Osteocyte (in vitro differentiated cells): Measurements from ENCODE around the gene TENM4. TPM values are rescaled to one million over a fixed set of nuclear protein-coding genes. Genes with fewer than 3 reads are reported as not detected.

ENCODE experiments used
- DNase-seq: peaks from one replicate; pipeline ENCODE4 v3.0.0; 2021; ENCODE audit warnings: mixed read lengths; ENCODE audit not compliant: unreplicated experiment; ENCODE audit errors: extremely low spot score
- H3K27ac Mint-ChIP-seq: one replicate; pipeline ENCODE4 v1.8.0; 2021; ENCODE audit warnings: mild to moderate bottlenecking, mixed read lengths; ENCODE audit not compliant: unreplicated experiment
- H3K27me3 Mint-ChIP-seq: one replicate; pipeline ENCODE4 v1.8.0; 2021; ENCODE audit warnings: mixed read lengths; ENCODE audit not compliant: unreplicated experiment
- H3K36me3 Mint-ChIP-seq: one replicate; pipeline ENCODE4 v1.8.0; 2021; ENCODE audit warnings: mixed read lengths; ENCODE audit not compliant: unreplicated experiment
- H3K4me1 Mint-ChIP-seq: one replicate; pipeline ENCODE4 v1.8.0; 2021; ENCODE audit warnings: mixed read lengths; ENCODE audit not compliant: unreplicated experiment
- H3K4me3 Mint-ChIP-seq: one replicate; pipeline ENCODE4 v1.8.0; 2021; ENCODE audit warnings: mild to moderate bottlenecking, moderate library complexity, mixed read lengths; ENCODE audit not compliant: unreplicated experiment
- H3K9me3 Mint-ChIP-seq: one replicate; pipeline ENCODE4 v1.8.0; 2021; ENCODE audit warnings: mixed read lengths; ENCODE audit not compliant: unreplicated experiment
- CTCF ChIP-seq: fragments of 200-600 bp; sonication (generic); IDR thresholded peaks from 2 replicates; pipeline ENCODE4 v1.5.0; 2021; ENCODE audit warnings: antibody characterized with exemption, mild to moderate bottlenecking, moderate library complexity
- total RNA-seq: library from RNA; stranded (reverse); gene quantifications from 2 replicates; pipeline ENCODE4 v1.2.1, GENCODE V29; 2021

Gene TENM4
- total RNA-seq, 1 donor from 2014 or later = 74.1 TPM

GRCh38 chr11:78730267-78730824 lies 710.5 kb downstream of the TENM4 start:
- H3K36me3 Mint-ChIP-seq = peaks cover 27% of the 10 kb centered on the region
- no peaks in the 10 kb centered on the region for H3K4me1 Mint-ChIP-seq
- H3K4me3 Mint-ChIP-seq = no peak overlapping the region
- DNase-seq = no peak
- H3K9me3 Mint-ChIP-seq = no peaks in the 10 kb centered on the region
- no peaks in the 10 kb centered on the region for H3K27me3 Mint-ChIP-seq
- no peak overlapping the region for H3K27ac Mint-ChIP-seq
- TF ChIP-seq CTCF = no peak

- no peak for TF ChIP-seq CTCF
- Mint-ChIP-seq H3K4me3 (no peak overlapping the region), H3K36me3 (peaks cover 34% of the 10 kb centered on the region), H3K27me3 (no peaks in the 10 kb centered on the region), H3K27ac (no peak overlapping the region), H3K4me1 (peaks cover 4% of the 10 kb centered on the region), H3K9me3 (no peaks in the 10 kb centered on the region)
- DNase-seq = no peak
Measured at GRCh38 chr11:78727816-78728215, 713.0 kb downstream of the TENM4 start.

- peaks cover 36% of the 10 kb centered on the region for H3K36me3 Mint-ChIP-seq
Measured at GRCh38 chr11:78725200-78725599, 715.6 kb downstream of the TENM4 start.

GRCh38 chr11:78722786-78723185 lies 718.0 kb downstream of the TENM4 start:
- Mint-ChIP-seq H3K36me3 (peaks cover 27% of the 10 kb centered on the region), H3K9me3 (no peaks in the 10 kb centered on the region), H3K4me1 (peaks cover 5% of the 10 kb centered on the region), H3K27me3 (no peaks in the 10 kb centered on the region), H3K27ac (no peak overlapping the region), H3K4me3 (no peak overlapping the region)
- no peak for DNase-seq
- no peak for TF ChIP-seq CTCF

More at GRCh38 chr11:78725200-78725599, 715.6 kb downstream of the TENM4 start:
- Mint-ChIP-seq H3K9me3 (no peaks in the 10 kb centered on the region), H3K4me3 (no peak overlapping the region), H3K4me1 (peaks cover 5% of the 10 kb centered on the region), H3K27ac (no peak overlapping the region), H3K27me3 (no peaks in the 10 kb centered on the region)
- DNase-seq = no peak
- no peak for TF ChIP-seq CTCF

GRCh38 chr11:78720281-78720989 lies 720.4 kb downstream of the TENM4 start:
- TF ChIP-seq CTCF = no peak
- no peak overlapping the region for H3K27ac Mint-ChIP-seq
- DNase-seq = no peak
- peaks cover 13% of the 10 kb centered on the region for H3K4me1 Mint-ChIP-seq
- H3K4me3 Mint-ChIP-seq = no peak overlapping the region
- H3K9me3 Mint-ChIP-seq = no peaks in the 10 kb centered on the region
- H3K27me3 Mint-ChIP-seq = no peaks in the 10 kb centered on the region
- peaks cover 25% of the 10 kb centered on the region for H3K36me3 Mint-ChIP-seq
